GM18873 (cell line): ENCODE results near the gene IL17RB.

Source experiments
- ATAC-seq: cut with Tn5 transposase; IDR thresholded peaks from one replicate; pipeline ENCODE4 v1.9.1; 2021; ENCODE audit warnings: mild to moderate bottlenecking, moderate library complexity, moderate number of reproducible peaks; ENCODE audit not compliant: unreplicated experiment, low FRiP score

IL17RB gene

GRCh38 chr3:53856964-53857363 is 10.6 kb downstream of the IL17RB start:
- ATAC-seq = no peak

GRCh38 chr3:53858096-53858741 is 11.9 kb downstream of the IL17RB start:
- no peak for ATAC-seq

GRCh38 chr3:53859178-53859577 is 12.8 kb downstream of the IL17RB start:
- no peak for ATAC-seq

GRCh38 chr3:53860196-53860595 is 13.8 kb downstream of the IL17RB start:
- no peak for ATAC-seq

GRCh38 chr3:53862241-53862640 is 15.9 kb downstream of the IL17RB start:
- no peak for ATAC-seq

GRCh38 chr3:53863145-53863544 is 16.8 kb downstream of the IL17RB start:
- ATAC-seq = no peak

- ATAC-seq = no peak
Measured at GRCh38 chr3:53865732-53866499, 19.5 kb downstream of the IL17RB start.

GRCh38 chr3:53880396-53881345 is 34.3 kb downstream of the IL17RB start:
- no peak for ATAC-seq

- ATAC-seq = peak; percentile 45
Measured at GRCh38 chr3:53881691-53882593, 35.6 kb downstream of the IL17RB start, which contains the start of gene ACTR8. TSS of gene ACTR8 (minus strand) at chr3:53882152. CDS start at chr3:53882101, 51 bp downstream.

GRCh38 chr3:53883008-53883407 is 36.6 kb downstream of the IL17RB start:
- ATAC-seq = no peak

GRCh38 chr3:53884623-53885022 is 38.3 kb downstream of the IL17RB start:
- no peak for ATAC-seq

- ATAC-seq = peak; percentile 36
Measured at GRCh38 chr3:53885239-53885638, 38.9 kb downstream of the IL17RB start.

- no peak for ATAC-seq
Measured at GRCh38 chr3:53887446-53887845, 41.1 kb downstream of the IL17RB start.

GRCh38 chr3:53888232-53888631 is 41.9 kb downstream of the IL17RB start:
- ATAC-seq = no peak

GRCh38 chr3:53890726-53891475 is 44.5 kb downstream of the IL17RB start:
- no peak for ATAC-seq

- ATAC-seq = peak; percentile 97
Measured at GRCh38 chr3:53891497-53892285, 45.3 kb downstream of the IL17RB start, which contains the start of gene SELENOK. TSS of gene SELENOK (minus strand) at chr3:53891859.

GRCh38 chr3:53892286-53892637 is 45.9 kb downstream of the IL17RB start:
- no peak for ATAC-seq

GRCh38 chr3:53899750-53900149 is 53.4 kb downstream of the IL17RB start:
- ATAC-seq = no peak
